HG03439 (cell line): ENCODE results near the gene KIF19.
"Not testable (repeated sequence)": the region's sequence is repeated elsewhere in the genome, so short reads cannot be mapped to it uniquely, and the experiment has no call there.

ENCODE experiments used
- ATAC-seq: cut with Tn5 transposase; IDR thresholded peaks from one replicate; pipeline ENCODE4 v1.9.1; 2021; ENCODE audit warnings: mild to moderate bottlenecking, moderate library complexity; ENCODE audit not compliant: unreplicated experiment

The KIF19 gene, protein sequence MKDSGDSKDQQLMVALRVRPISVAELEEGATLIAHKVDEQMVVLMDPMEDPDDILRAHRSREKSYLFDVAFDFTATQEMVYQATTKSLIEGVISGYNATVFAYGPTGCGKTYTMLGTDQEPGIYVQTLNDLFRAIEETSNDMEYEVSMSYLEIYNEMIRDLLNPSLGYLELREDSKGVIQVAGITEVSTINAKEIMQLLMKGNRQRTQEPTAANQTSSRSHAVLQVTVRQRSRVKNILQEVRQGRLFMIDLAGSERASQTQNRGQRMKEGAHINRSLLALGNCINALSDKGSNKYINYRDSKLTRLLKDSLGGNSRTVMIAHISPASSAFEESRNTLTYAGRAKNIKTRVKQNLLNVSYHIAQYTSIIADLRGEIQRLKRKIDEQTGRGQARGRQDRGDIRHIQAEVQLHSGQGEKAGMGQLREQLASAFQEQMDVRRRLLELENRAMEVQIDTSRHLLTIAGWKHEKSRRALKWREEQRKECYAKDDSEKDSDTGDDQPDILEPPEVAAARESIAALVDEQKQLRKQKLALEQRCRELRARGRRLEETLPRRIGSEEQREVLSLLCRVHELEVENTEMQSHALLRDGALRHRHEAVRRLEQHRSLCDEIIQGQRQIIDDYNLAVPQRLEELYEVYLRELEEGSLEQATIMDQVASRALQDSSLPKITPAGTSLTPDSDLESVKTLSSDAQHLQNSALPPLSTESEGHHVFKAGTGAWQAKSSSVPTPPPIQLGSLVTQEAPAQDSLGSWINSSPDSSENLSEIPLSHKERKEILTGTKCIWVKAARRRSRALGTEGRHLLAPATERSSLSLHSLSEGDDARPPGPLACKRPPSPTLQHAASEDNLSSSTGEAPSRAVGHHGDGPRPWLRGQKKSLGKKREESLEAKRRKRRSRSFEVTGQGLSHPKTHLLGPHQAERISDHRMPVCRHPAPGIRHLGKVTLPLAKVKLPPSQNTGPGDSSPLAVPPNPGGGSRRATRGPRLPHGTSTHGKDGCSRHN

DNA sequence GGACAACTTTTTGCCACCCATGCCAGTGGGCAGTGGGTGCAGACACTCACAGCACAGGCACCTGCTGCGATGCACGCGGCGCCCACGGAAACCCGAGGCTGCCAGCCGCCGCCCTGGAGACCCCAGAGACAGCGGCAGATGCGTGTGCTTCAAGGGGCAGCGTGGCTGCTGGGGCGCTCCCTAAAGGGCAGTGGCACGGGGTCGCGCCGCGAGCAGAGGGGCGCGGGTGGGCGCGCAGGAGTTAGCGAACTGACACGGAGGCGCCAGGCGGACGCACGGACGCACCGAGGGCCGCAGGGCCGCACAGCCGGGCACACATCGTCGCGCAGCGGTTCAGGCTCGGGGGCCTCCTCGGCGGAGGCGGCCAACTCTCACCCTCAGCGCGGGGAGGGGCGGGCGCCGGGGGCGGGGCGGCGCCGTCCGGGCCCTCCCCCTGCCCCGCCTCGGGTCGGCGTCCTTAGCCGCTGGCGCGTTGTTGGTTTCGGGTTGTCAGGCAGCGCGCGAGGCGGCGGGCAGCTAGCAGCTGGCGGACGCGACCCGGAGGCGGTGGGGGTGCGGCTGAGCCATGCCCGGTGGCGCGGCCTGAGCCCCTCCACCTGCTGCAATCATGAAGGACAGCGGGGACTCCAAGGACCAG lies at the start of gene KIF19:
Gene KIF19 (plus strand): TSS at position 484 of the 637 bp plus-strand sequence. CDS start 124 bp downstream, at position 608.
- ATAC-seq = no peak

DNA sequence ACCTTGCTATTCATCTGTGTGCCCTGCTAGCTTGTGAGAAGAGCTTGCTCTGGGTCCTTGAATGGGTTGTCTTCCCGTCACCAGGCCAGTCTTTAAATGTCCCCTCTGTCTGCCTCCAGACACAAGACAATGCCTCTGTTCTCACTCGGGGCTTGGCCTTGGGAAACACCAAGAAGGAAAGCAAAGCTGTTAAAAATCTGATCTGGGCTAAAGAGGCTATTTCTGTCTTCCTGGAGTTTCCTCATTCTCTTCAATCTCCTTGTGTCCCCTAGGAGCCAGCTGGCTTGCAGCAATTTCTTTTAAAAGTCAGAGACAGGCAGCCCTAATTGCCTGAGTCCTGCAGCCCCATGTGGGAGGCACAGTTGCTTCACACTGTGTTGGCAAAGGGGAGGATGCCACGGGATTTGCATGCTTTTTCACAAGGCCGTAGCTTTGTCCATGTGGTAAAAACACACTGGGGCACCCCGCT lies 49.5 kb upstream of the KIF19 start:
- ATAC-seq = no peak

DNA sequence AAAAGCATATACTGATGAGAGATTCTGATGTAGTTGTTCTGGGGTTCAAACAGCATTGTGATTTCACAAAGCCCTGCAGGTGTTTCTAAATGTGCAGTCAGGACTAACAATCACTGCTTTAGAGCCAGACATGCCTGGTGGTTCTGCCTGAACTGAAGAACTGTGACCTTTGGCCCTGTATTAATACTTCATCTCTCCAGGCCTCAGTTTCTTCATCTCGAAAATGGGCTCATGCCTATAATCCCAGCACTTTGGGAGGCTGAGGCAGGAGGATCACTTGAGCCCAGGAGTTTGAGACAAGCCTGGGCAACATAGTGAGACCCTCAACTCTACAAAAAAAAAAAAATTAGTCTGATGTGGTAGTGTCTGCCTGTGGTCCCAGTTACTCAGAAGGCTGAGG lies 48.1 kb upstream of the KIF19 start:
- ATAC-seq = no peak

DNA sequence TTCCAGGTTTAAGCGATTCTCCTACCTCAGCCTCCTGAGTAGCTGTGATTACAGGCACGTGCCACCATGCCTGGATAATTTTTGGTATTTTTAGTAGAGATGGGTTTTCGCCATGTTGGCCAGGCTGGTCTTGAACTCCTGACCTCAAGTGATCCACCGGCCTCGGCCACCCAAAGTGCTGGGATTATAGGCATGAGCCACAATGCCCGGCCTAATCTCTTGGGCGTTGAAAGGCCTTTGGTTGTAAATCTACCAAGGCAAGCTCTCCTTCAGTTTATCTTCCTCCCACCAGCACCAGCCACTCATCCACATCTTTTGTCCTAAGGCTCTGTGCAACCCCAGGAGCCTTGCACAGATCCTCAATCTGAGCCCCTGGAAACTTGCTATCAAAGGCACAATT lies 46.4 kb upstream of the KIF19 start:
- not testable (repeated sequence) for ATAC-seq

DNA sequence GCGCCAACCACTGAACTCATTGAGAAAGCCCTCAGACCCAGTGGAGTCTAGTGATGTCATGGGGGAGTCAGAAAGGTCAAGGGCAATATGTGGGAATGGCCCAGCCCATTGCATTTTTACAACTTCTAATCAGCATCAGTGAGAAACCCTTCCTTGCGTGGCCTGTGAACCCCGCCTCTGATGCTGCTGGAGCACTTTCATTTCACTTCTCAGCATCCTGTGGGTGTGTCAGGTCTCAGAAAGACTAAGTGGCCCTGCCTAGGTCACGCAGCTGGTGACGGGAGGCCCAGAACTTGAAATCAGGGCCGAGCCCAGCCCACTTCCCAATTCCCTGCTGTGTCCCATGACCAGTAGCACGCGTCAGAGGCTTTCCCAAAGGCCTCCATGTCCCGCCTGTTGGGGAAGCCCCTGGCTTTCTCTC lies 45.9 kb upstream of the KIF19 start:
- ATAC-seq = no peak

DNA sequence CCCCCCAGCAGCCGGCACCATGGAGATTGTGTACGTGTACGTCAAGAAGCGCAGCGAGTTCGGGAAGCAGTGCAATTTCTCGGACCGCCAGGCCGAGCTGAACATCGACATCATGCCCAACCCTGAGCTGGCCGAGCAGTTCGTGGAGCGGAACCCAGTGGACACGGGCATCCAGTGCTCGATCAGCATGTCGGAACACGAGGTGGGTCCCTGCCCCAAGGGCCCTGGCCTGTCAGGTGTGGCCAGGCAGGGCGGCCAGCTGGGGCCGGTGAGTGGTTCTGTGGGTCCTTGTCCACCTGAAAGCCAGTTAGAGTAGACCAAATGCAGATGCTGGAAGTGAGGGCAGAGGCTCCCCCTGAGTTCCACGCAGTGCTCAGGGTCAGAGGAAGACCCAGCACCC lies 44.2 kb upstream of the KIF19 start:
- no peak for ATAC-seq

DNA sequence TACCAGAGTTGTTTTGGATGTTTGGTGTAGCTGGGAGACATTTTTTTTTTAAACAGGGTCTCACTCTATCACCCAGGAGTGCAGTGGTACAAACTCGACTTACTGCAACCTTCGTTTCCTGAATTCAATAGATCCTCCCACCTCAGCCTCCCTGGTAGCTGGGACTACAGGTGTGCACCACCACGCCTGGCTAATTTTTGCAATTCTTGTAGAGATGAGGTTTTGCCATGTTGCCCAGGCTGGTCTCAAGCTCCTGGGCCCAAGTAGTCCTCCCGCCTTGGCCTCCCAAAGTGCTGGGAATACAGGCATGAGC lies 43.8 kb upstream of the KIF19 start:
- not testable (repeated sequence) for ATAC-seq

DNA sequence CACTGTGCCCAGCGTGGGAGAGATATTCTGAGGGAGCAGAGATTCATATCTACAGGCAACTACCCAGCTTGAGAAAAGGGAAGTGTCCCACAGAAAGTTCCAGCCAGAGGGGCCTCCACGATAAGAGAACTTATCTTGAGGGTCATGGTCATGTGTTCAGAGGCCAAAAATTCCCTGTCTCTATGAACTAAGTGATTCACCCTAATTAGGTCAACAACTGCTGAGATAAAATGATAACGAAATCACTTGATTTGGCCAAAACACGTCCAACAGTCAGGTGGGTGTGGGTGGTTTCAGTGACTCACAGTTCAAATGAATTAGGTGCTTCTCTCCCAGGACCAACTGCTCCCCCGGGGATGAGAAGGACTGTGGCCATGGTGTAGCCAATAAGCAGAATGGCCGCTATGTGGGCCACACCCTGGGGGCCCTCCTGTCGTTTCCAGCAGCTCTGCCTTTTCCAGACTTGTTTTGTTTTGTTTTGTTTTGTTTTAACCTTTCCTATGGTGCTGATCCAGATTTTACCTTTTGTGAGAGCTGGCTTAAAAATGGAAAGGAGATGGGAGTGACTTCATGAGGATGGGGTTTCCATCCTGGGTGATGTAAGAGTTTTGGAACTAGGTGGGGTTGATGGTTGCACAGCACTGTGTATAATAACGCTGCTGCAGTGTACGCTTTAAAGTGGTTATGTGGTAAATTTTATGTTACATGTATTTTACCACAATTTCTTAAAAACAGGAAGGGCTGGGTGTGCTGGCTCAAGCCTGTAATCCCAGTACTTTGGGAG lies 43.2 kb upstream of the KIF19 start:
- no peak for ATAC-seq

DNA sequence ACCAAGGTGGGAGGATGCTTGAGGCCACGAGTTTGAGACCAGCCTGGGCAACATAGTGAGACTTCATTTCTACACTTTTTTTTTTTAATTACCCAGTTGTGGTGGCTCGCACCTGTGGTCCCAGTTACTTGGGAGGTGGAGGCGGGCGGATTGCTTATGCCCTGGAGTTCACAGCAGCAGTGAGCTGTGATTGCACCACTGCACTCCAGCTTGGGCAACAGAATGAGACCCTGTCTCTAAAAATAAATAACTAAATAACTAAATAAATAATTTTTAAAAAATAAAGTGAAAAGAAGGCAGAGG lies 42.7 kb upstream of the KIF19 start:
- no peak for ATAC-seq

DNA sequence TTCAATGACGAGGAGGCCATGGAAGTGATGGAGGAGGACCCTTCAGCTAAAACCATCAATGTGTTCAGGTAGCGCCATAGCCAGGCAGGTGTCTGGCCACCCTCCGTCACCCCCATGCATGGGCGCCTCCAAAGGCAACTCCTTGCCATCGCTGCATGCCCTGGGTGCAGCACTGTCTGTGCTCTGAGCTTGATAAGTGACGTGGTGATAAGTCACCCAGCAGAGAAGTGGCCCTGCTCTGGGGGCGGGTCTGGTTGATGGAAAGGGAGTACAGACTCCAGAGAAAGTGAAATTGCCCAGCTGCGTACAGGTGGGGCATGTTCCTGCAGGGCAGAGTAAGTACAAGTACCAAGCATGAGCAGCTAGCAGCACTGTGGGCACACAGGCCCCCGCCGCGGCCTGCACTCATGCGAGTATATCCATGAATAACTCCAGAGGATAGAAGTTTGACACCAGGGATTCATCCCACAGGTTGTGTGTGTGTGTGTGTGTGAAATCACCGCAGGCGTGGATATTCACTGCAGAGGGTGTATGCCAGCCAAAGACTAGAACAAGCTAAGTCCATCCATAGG lies 38.9 kb upstream of the KIF19 start:
- no peak for ATAC-seq

DNA sequence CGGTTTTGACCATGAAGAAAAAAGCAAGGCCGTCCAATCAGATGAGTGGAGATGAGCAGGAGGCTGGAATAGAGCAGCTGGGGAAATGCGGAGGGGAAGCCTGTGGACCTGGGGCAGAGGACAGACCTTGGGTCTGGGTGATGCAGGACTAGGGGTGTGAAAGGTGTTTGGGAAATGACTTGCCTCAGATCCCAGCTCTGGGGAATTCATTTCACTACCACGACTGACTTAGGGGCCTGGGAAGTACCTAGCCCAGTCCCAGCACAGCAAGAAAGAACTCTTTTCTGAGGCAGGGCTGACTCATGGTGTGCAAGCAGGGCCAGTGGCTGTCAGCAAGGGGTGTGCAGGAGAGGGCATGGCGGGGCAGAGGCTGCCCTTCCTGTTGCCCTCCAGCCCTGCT lies 37.2 kb upstream of the KIF19 start:
- peak; percentile 67 for ATAC-seq

DNA sequence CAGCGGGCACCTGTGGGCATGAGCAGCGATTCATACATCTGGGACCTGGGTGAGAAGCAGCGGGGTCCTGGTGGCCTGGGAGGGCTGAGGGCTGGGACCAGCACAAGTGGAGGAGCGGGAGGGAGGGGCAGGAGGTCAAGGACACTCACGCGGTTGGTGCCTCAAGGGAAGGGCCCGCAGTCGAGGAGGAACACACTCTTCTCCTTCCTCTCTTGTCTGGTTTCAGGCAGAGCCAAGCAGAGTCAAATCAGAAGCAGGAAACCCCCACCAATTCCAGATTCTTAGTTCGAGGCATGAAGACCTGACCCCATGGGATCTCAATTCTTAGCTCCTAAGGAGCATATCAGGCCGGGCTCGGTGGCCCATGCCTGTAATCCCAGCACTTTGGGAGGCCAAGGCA lies 36.3 kb upstream of the KIF19 start:
- no peak for ATAC-seq

DNA sequence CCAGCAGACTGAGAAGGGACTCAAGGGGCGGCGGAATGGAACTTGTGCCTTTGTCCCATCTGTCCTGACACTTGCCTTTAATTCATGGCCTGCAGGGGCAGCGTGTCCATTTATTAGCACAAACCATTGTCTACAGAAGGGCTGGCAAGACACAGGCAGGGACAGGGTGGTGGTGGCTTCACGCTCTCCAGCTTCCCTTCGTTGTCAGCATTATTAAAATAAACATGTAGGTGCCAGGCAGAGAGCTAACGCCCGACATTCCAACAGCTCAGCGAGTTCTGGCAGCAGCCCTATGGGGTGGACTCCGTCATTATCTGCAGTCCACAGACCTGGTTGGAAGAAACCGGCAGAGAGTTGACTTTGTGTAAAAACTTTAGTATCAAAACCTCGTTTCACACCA lies 35.7 kb upstream of the KIF19 start:
- ATAC-seq = no peak

DNA sequence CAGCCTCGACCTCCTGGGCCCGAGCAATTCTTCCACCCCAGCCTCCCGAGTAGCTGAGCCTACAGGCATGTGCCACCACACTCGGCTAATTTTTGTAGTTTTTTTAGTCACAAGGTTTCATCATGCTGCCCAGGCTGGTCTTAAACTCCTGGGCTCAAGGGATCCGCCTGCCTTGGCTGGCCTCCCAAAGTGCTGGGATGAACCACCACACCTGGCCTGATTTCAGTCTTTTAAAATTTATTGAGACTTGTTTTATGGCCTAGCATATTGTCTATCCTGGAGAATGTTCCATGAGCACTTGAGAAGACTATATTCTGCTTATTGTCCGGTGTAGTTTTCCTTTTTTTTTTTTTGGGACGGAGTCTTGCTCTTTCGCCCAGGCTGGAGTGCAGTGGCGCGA lies 33.5 kb upstream of the KIF19 start:
- ATAC-seq = no peak

DNA sequence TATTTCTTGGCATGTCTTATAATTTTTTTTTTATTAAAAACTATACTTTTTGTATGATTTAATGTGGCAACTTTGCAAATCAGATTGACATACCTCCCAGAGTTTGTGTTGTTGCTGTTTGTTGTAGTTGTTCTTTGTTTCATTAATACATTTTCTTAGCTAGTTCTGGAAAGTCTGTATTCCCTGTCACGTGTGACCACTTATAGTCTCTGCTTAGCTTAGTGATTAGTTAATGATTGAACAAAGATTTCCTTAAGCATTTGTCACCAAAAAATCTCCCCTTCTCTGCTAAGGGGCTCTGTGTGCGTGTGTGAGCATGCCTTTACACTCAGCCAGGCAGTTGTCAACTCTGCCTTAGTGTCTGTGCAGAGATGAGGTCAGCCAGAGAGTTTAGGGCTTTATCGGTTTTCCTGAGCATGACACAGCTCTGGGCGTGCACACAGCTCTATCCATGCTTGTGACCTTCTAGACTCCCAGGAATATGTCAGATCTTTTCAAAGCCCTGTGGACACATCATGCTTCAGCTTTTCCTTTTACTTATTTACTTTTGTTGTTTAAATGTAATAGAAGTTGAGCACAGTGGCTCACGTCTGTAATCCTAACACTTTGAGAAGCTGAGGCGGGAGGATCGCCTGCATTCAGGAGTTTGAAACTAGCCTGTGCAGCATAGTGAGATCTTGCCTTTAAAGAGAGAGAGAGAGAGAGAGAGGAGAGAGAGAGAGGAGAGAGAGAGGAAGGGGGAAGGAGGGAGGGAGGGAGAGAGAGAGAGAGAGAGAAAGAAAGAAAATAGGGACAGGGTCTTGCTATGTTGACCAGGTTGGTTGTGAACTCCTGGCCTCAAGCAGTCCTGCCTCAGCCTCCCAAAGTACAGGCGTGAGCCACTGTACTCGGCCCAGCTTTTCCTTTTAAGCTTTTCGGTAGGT lies 30.1 kb upstream of the KIF19 start:
- ATAC-seq = no peak

DNA sequence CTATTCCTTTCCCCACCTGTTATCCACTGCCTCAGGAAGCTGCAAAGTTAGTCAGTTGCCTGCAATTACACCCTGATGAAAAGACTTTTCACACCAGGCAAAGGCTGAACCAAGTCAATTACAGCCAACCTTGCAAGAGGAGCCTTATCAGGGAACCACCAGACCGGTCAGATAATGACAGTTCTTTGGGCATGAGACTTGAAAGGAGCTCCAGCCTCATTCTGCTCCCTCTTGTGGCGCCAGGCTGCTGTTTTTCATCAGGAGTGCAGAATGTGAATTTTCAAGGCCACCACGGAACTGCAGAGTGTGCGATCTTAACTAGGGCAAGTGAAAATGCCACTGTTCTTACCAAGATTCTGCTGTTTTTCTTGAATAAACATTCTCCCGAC lies 29.5 kb upstream of the KIF19 start:
- no peak for ATAC-seq

DNA sequence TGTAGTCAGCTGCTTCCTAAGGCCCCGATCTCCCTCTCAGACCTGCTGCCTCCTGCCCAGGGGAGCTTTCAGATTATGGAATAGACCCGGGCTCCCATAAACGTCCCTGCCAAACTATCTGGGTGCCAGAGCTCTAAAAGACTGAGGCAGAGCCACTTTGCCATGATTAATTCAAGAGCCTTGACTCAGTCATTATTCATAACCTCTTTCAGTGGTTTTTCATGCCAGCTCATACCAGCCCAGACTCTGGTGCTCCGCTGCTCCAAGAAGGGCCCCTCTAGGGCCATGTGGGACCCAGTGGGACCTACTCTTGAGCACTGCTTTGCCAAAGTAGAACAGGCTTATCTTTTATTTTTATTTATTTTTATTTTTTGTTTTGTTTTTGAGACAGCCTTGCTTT lies 28.1 kb upstream of the KIF19 start:
- no peak for ATAC-seq

DNA sequence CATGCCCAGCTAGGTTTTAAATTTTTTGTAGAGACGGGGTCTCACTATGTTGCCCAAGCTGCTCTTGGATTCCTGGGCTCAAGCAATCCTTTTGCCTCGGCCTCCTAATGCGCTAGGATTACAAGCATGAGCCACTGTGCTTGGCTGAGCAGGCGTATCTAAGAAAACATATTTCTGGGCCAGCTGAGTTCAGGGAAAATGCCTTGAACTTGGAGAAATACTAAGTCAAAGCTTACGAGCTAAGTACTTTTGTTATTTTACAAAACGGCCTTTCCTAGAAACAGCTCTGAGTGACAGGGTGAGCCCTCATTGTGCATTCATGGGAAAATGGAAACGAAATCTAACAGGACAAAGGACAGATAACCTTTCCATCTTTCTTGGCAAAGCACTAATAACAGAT lies 27.2 kb upstream of the KIF19 start:
- no peak for ATAC-seq

DNA sequence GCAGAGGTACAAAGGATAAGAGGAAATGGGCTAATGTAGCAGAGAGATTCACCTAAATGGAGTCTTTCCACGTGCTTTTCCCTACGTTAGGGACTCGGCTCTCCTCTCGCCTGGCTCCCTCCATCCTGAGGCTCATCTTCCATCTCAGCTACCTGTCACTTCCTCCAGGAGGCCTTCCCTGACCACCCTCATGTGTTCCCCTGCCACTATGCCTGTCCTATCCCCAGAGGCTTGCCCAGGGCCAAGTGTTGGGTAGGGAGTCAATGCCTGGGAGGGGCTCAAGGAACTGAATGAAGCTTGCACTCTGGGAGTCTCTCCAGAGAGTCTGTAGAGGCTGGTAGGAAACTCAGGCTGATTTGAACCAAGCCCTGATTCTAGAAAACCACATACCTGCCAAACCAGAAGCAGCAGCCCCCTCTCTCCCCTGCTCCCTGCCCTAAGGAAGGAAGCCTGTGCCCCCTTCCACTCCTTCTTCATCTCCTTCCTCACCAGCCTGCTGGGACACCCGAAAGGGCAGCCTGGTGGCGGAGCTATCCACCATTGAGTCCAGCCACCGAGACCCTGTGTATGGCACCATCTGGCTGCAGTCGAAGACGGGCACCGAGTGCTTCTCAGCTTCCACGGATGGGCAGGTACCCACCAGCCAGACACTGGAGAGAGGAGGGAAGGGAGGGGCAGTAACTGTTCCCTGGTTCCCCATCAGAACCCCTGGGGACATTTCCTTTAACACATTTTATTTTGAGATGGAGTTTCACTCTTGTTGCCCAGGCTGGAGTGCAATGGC lies 26.6 kb upstream of the KIF19 start:
- no peak for ATAC-seq
